Endothelial cell of umbilical vein (primary cell): ENCODE measurements around the gene KRT78. TPM values are rescaled to one million over a fixed set of nuclear protein-coding genes. Genes with fewer than 3 reads are reported as not detected.

Experiments used
- BruUV-seq: library from RNA; stranded (reverse); fragments of 400-500 nt; replicated peaks from 2 replicates; lab custom pipeline; 2021; lab: Mats Ljungman, UMichigan
- CTCF ChIA-PET: fragments of 300-600, 350-600 bp; sonication (Branson Sonifier 250); formaldehyde crosslinking; loops from one replicate; lab custom pipeline; 2021; ENCODE audit warnings: antibody characterized with exemption, inconsistent platforms; lab: Charles Lee
- POLR2A ChIA-PET: fragments of 300-600, 350-600 bp; sonication (Branson Sonifier 250); formaldehyde crosslinking; loops from one replicate; lab custom pipeline; 2021; ENCODE audit warnings: antibody characterized with exemption, inconsistent platforms; lab: Charles Lee
- DNase-seq: peaks from one replicate; pipeline ENCODE4 v3.0.0-alpha.2; 2011; ENCODE audit warnings: low read depth, low spot score
- FAIRE-seq: peaks from 2 replicates; lab custom pipeline; 2011; peaks lifted over from hg19 to GRCh38; lab: Jason Lieb, UNC
- H2AFZ ChIP-seq: 2 replicates; pipeline ENCODE4 v1.6.0; 2012; ENCODE audit warnings: low read depth, low read length, control low read depth, inconsistent platforms
- H3K27ac ChIP-seq: 2 replicates; pipeline ENCODE4 v1.5.1; 2011; ENCODE audit warnings: low read depth, mild to moderate bottlenecking, control low read depth, low read length, moderate library complexity; ENCODE audit not compliant: insufficient read depth
- H3K27me3 ChIP-seq, 2 experiments: 2 replicates each; pipeline versions ENCODE4 v1.6.0 to v1.6.1; 2011; ENCODE audit warnings: low read length in 2 of 2, mixed read lengths in 1 of 2; ENCODE audit not compliant: control insufficient read depth in 2 of 2, insufficient read depth in 2 of 2
- H3K36me3 ChIP-seq, 2 experiments: 2 replicates in 1 of 2; 3 replicates in 1 of 2; pipeline ENCODE4 v1.5.1; 2011; ENCODE audit warnings: low read length in 2 of 2, mild to moderate bottlenecking in 1 of 2, moderate library complexity in 1 of 2; ENCODE audit not compliant: control insufficient read depth in 2 of 2, insufficient read depth in 2 of 2; ENCODE audit errors: extremely low read depth in 1 of 2
- H3K4me1 ChIP-seq: 3 replicates; pipeline ENCODE4 v1.5.1; 2011; ENCODE audit warnings: mild to moderate bottlenecking, low read length; ENCODE audit not compliant: control insufficient read depth, insufficient read depth; ENCODE audit errors: extremely low read depth
- H3K4me2 ChIP-seq: 2 replicates; pipeline ENCODE4 v1.6.1; 2011; ENCODE audit warnings: low read length, control low read depth, mixed read lengths; ENCODE audit not compliant: insufficient read depth
- H3K4me3 ChIP-seq, 3 experiments: fragments of 200-600 bp in 1 of 3; sonication (generic), shearing (Covaris generic) in 1 of 3; replicated peaks in 1 of 3; 2 replicates each; pipeline ENCODE4 v1.5.1; 2011 to 2016; ENCODE audit warnings: control low read depth in 3 of 3, low read length in 3 of 3, mild to moderate bottlenecking in 2 of 3, inconsistent platforms in 1 of 3, low read depth in 1 of 3, moderate library complexity in 1 of 3; ENCODE audit not compliant: insufficient read depth in 1 of 3
- H3K79me2 ChIP-seq: 2 replicates; pipeline ENCODE4 v1.6.0; 2012; ENCODE audit warnings: low read length, inconsistent platforms; ENCODE audit not compliant: control insufficient read depth, insufficient read depth
- H3K9ac ChIP-seq: replicated peaks from 2 replicates; pipeline ENCODE3; 2011; ENCODE audit warnings: low read length, control low read depth; ENCODE audit not compliant: insufficient read depth; ENCODE audit errors: extremely low read depth
- H3K9me1 ChIP-seq: replicated peaks from 3 replicates; pipeline ENCODE4 v1.6.0; 2011; ENCODE audit warnings: mild to moderate bottlenecking, low read length; ENCODE audit not compliant: control insufficient read depth, insufficient read depth; ENCODE audit errors: extremely low read depth
- H3K9me3 ChIP-seq: replicated peaks from 2 replicates; pipeline ENCODE4 v1.5.1; 2012; ENCODE audit warnings: low read length, inconsistent platforms; ENCODE audit not compliant: control insufficient read depth, insufficient read depth
- H4K20me1 ChIP-seq: replicated peaks from 2 replicates; pipeline ENCODE3; 2011; ENCODE audit warnings: mild to moderate bottlenecking, low read length; ENCODE audit not compliant: control insufficient read depth, insufficient read depth; ENCODE audit errors: extremely low read depth
- CTCF ChIP-seq, 2 donors: IDR thresholded peaks; 1 replicate in 1 of 2; 2 replicates in 1 of 2; pipeline ENCODE4 v1.5.1; 2011; ENCODE audit warnings: low read length in 2 of 2, mild to moderate bottlenecking in 2 of 2, moderate library complexity in 2 of 2, control low read depth in 1 of 2, inconsistent platforms in 1 of 2, low read depth in 1 of 2; ENCODE audit not compliant: insufficient read depth in 1 of 2; ENCODE audit errors: extremely low read depth in 1 of 2
- EZH2 ChIP-seq: IDR thresholded peaks from 2 replicates; pipeline ENCODE4 v1.6.1; 2012; ENCODE audit warnings: borderline replicate concordance, low read depth, mild to moderate bottlenecking, moderate library complexity, low read length, inconsistent platforms; ENCODE audit not compliant: severe bottlenecking
- FOS ChIP-seq: IDR thresholded peaks from 2 replicates; pipeline ENCODE4 v1.6.1; 2011; ENCODE audit warnings: mild to moderate bottlenecking, low read length, moderate library complexity, borderline replicate concordance; ENCODE audit not compliant: insufficient read depth
- GATA2 ChIP-seq: IDR thresholded peaks from 2 replicates; pipeline ENCODE4 v1.7.0; 2011; ENCODE audit warnings: low read depth, mild to moderate bottlenecking, moderate library complexity, mixed read lengths, low read length; ENCODE audit not compliant: insufficient read length, insufficient read depth
- JUN ChIP-seq: IDR thresholded peaks from 2 replicates; pipeline ENCODE4 v1.6.1; 2011; ENCODE audit warnings: borderline replicate concordance, low read depth; ENCODE audit not compliant: insufficient read length, insufficient read depth
- MAX ChIP-seq: IDR thresholded peaks from 2 replicates; pipeline ENCODE4 v1.6.1; 2011; ENCODE audit not compliant: insufficient read depth, insufficient read length
- MYC ChIP-seq: IDR thresholded peaks from one replicate; pipeline ENCODE4 v1.6.1; 2011; ENCODE audit warnings: mild to moderate bottlenecking, low read depth, low read length
- POLR2A ChIP-seq: IDR thresholded peaks from 2 replicates; pipeline ENCODE4 v1.6.1; 2012; ENCODE audit warnings: low read depth, mild to moderate bottlenecking, control low read depth, low read length
- POLR2AphosphoS5 ChIP-seq: IDR thresholded peaks from 2 replicates; pipeline ENCODE4 v1.6.1; 2012; ENCODE audit warnings: low read depth, mild to moderate bottlenecking, control low read depth, low read length, moderate library complexity; ENCODE audit not compliant: insufficient read depth
- dilution Hi-C: fragments of 300-500 bp; cut with MboI; formaldehyde crosslinking; loops from one replicate; pipeline ENCODE4 v1.15.0; 2019; ENCODE audit warnings: low sequenced_read_pairs; ENCODE audit not compliant: extremely low pct_ligation_motif_present
- intact Hi-C: fragments of 100-400 bp; cut with micrococcal nuclease; formaldehyde crosslinking; loops from one replicate; pipeline ENCODE4 v1.10.0; 2022
- polyA plus RNA-seq, 4 experiments: library from polyadenylated mRNA; depleted of rRNA in 3 of 4; stranded (reverse) in 3 of 4; unstranded in 1 of 4; fragments of >200 nt; gene quantifications; 2 replicates each; pipeline versions ENCODE4 v1.2.1 to v1.2.3, GENCODE V29; 2011 to 2012; ENCODE audit warnings: missing spikeins in 1 of 4
- total RNA-seq: library from RNA; stranded (reverse); gene quantifications from 2 replicates; pipeline ENCODE4 v1.2.3, GENCODE V29; 2021

The KRT78 gene
- total and polyA plus RNA-seq, 2 donors (not counting 3 experiments of a cell fraction or from before 2014, with no cell fraction given) = not detected

GRCh38 chr12:52892207-52892852 is 43.5 kb upstream of the KRT78 start:
- H2AFZ ChIP-seq = no peak overlapping the region
- intact Hi-C loops = no loop called here
- H3K27me3 ChIP-seq = no peaks in the 10 kb centered on the region
- FAIRE-seq (no peak), DNase-seq (no peak)
- no peaks in the 10 kb centered on the region for H4K20me1 ChIP-seq
- no peak overlapping the region for H3K4me3 ChIP-seq
- no peaks in the 10 kb centered on the region for H3K9me1 ChIP-seq
- ChIA-PET CTCF (interaction anchor here (0.7 to 1.1 kb wide), 3 partner anchors 59 to 89 kb away, joined by 3 to 4 read pairs (median 3); no protein-coding TSS in a partner anchor), POLR2A (no interaction called here)
- no peak for TF ChIP-seq CTCF (IDR thresholded peaks at IDR 0.05; ENCODE audit: extremely low read depth in 1 of 2, insufficient read depth in 1 of 2, low read depth in 1 of 2, low read length in 2 of 2)
- TF ChIP-seq POLR2AphosphoS5 = no peak
- TF ChIP-seq POLR2A = no peak
- no peak for TF ChIP-seq MYC
- TF ChIP-seq EZH2 = no peak
- no peak for TF ChIP-seq JUN
- TF ChIP-seq GATA2 = no peak
- no peak for TF ChIP-seq MAX
- no peak for TF ChIP-seq FOS
- no peaks in the 10 kb centered on the region for H3K4me1 ChIP-seq
- BruUV-seq = no TSS peak
- H3K36me3 ChIP-seq = no peaks in the 10 kb centered on the region
- H3K79me2 ChIP-seq = no peaks in the 10 kb centered on the region
- dilution Hi-C loops = loop anchor here (25.0 kb wide), 1 partner anchor 95 kb away; no protein-coding TSS in a partner anchor
- no peak overlapping the region for H3K27ac ChIP-seq
- no peak overlapping the region for H3K9ac ChIP-seq
- no peaks in the 10 kb centered on the region for H3K9me3 ChIP-seq
- no peak overlapping the region for H3K4me2 ChIP-seq
